HG03196 (cell line): Measurements from ENCODE around the gene AFF3.

Experiments used
- ATAC-seq: cut with Tn5 transposase; IDR thresholded peaks from one replicate; pipeline ENCODE4 v1.9.1; 2021; ENCODE audit not compliant: unreplicated experiment

The AFF3 gene

GRCh38 chr2:100045000-100045399, 97.4 kb downstream of the AFF3 start:
- ATAC-seq, result no peak

GRCh38 chr2:100043891-100044255, 98.5 kb downstream of the AFF3 start:
- ATAC-seq, result no peak

GRCh38 chr2:100043081-100043890, 99.1 kb downstream of the AFF3 start:
- ATAC-seq, result no peak

- ATAC-seq, result no peak
Observed at GRCh38 chr2:100042562-100042961, 99.8 kb downstream of the AFF3 start.

GRCh38 chr2:100041946-100042345, 100.4 kb downstream of the AFF3 start:
- ATAC-seq, result no peak

- no peak for ATAC-seq
Observed at GRCh38 chr2:100041385-100041784, 101.0 kb downstream of the AFF3 start.

GRCh38 chr2:100040906-100041305, 101.5 kb downstream of the AFF3 start:
- ATAC-seq, result no peak

GRCh38 chr2:100039291-100039980, 103.0 kb downstream of the AFF3 start:
- no peak for ATAC-seq

- ATAC-seq, result no peak
Observed at GRCh38 chr2:100038011-100038410, 104.4 kb downstream of the AFF3 start.

GRCh38 chr2:100036793-100037192, 105.6 kb downstream of the AFF3 start:
- ATAC-seq, result no peak

GRCh38 chr2:100036026-100036425, 106.4 kb downstream of the AFF3 start:
- no peak for ATAC-seq

GRCh38 chr2:100034431-100034830, 108.0 kb downstream of the AFF3 start:
- no peak for ATAC-seq

GRCh38 chr2:100033976-100034375, 108.4 kb downstream of the AFF3 start:
- no peak for ATAC-seq

GRCh38 chr2:100031604-100032003, 110.8 kb downstream of the AFF3 start:
- ATAC-seq, result no peak

- no peak for ATAC-seq
Observed at GRCh38 chr2:100029460-100029859, 112.9 kb downstream of the AFF3 start.

GRCh38 chr2:100021791-100022340, 120.5 kb downstream of the AFF3 start:
- ATAC-seq, result no peak

- ATAC-seq, result no peak
Observed at GRCh38 chr2:100019499-100019898, 122.9 kb downstream of the AFF3 start.

- ATAC-seq, result no peak
Observed at GRCh38 chr2:100018341-100019193, 123.8 kb downstream of the AFF3 start.

- ATAC-seq, result no peak
Observed at GRCh38 chr2:100017633-100018032, 124.8 kb downstream of the AFF3 start.

- no peak for ATAC-seq
Observed at GRCh38 chr2:100016756-100017155, 125.6 kb downstream of the AFF3 start.

GRCh38 chr2:100015849-100016248, 126.5 kb downstream of the AFF3 start:
- ATAC-seq, result no peak
